Thoracic aorta (tissue), 2 donors: ENCODE results near the gene C1orf53. TPM values are rescaled to one million over a fixed set of nuclear protein-coding genes. Genes with fewer than 3 reads are reported as not detected.

Experiments
- ATAC-seq: fragments of 150-250 bp; one replicate; pipeline ENCODE4 v1.8.0; 2017; ENCODE audit warnings: low read depth; ENCODE audit not compliant: insufficient number of reproducible peaks, low FRiP score
- DNase-seq: peaks from one replicate; pipeline ENCODE4 v3.0.0-alpha.2; 2020; ENCODE audit warnings: low spot score
- H3K27ac ChIP-seq, 2 donors: fragments of 200-600 bp; sonication (generic); 1 replicate in 1 of 2; 2 replicates in 1 of 2; pipeline ENCODE4 v1.5.1; 2016; ENCODE audit warnings: mild to moderate bottlenecking in 2 of 2, moderate library complexity in 2 of 2
- H3K27me3 ChIP-seq: fragments of 200-600 bp; sonication (generic); replicated peaks from 2 replicates; pipeline ENCODE4 v1.6.0; 2016; ENCODE audit warnings: mild to moderate bottlenecking; ENCODE audit not compliant: insufficient read depth
- H3K36me3 ChIP-seq: fragments of 200-600 bp; sonication (generic); one replicate; pipeline ENCODE4 v1.5.1; 2016
- H3K4me1 ChIP-seq, 2 donors: fragments of 200-600 bp; sonication (generic); 1 replicate in 1 of 2; 2 replicates in 1 of 2; pipeline versions ENCODE4 v1.5.1 to v1.6.0; 2016; ENCODE audit warnings: low read depth in 2 of 2, mild to moderate bottlenecking in 1 of 2; ENCODE audit not compliant: control insufficient read depth in 1 of 2
- H3K4me3 ChIP-seq: fragments of 200-600 bp; sonication (generic); 2 replicates; pipeline ENCODE4 v1.5.1; 2016; ENCODE audit warnings: mild to moderate bottlenecking
- H3K9me3 ChIP-seq: fragments of 200-600 bp; sonication (generic); 2 replicates; pipeline ENCODE4 v1.5.1; 2016
- CTCF ChIP-seq: fragments of 200-600 bp; sonication (generic); IDR thresholded peaks from one replicate; pipeline ENCODE4 v1.5.1; 2019; ENCODE audit warnings: antibody characterized with exemption
- total RNA-seq, 2 donors: library from RNA; depleted of rRNA; stranded (reverse); fragments of >200 nt; gene quantifications; one replicate each; pipeline versions ENCODE4 v1.1.0 to v1.2.3, GENCODE V29; 2016

Gene C1orf53
- total RNA-seq, 2 donors from 2014 or later = not detected

GRCh38 chr1:197921235-197922069, 19.0 kb downstream of the C1orf53 start:
- Histone ChIP-seq H3K27me3 (peaks cover 49% of the 10 kb centered on the region), H3K36me3 (no peaks in the 10 kb centered on the region), H3K4me1 (peaks cover 17 to 20% of the 10 kb centered on the region in 2 donors), H3K9me3 (no peaks in the 10 kb centered on the region), H3K27ac (no peak overlapping the region), H3K4me3 (no peak overlapping the region)
- no peak for TF ChIP-seq CTCF
- DNase-seq (no peak), ATAC-seq (no peak)

GRCh38 chr1:197922070-197922390, 19.6 kb downstream of the C1orf53 start:
- H3K4me3 ChIP-seq = no peak overlapping the region
- no peak for TF ChIP-seq CTCF
- peaks cover 43% of the 10 kb centered on the region for H3K27me3 ChIP-seq
- H3K4me1 ChIP-seq = peaks cover 13 to 17% of the 10 kb centered on the region in 2 donors
- DNase-seq (no peak), ATAC-seq (no peak)
- H3K27ac ChIP-seq = no peak overlapping the region
- H3K9me3 ChIP-seq = no peaks in the 10 kb centered on the region
- no peaks in the 10 kb centered on the region for H3K36me3 ChIP-seq

- Histone ChIP-seq H3K27ac (no peak overlapping the region), H3K36me3 (no peaks in the 10 kb centered on the region), H3K4me1 (peaks cover 3 to 7% of the 10 kb centered on the region in 2 donors), H3K4me3 (no peak overlapping the region), H3K9me3 (no peaks in the 10 kb centered on the region), H3K27me3 (peaks cover 33% of the 10 kb centered on the region)
- ATAC-seq (no peak), DNase-seq (no peak)
- no peak for TF ChIP-seq CTCF
Measured at GRCh38 chr1:197923038-197923437, 20.6 kb downstream of the C1orf53 start.

GRCh38 chr1:197924516-197925123, 22.2 kb downstream of the C1orf53 start:
- Histone ChIP-seq H3K4me1 (no peaks in the 10 kb centered on the region), H3K9me3 (no peaks in the 10 kb centered on the region), H3K27me3 (peaks cover 18% of the 10 kb centered on the region), H3K27ac (no peak overlapping the region), H3K36me3 (no peaks in the 10 kb centered on the region), H3K4me3 (no peak overlapping the region)
- peak; percentile 56 for TF ChIP-seq CTCF
- no peak for DNase-seq
- ATAC-seq = no peak

GRCh38 chr1:197927908-197928665, 25.7 kb downstream of the C1orf53 start:
- Histone ChIP-seq H3K27ac (no peak overlapping the region), H3K4me3 (no peak overlapping the region), H3K27me3 (peaks cover 12% of the 10 kb centered on the region), H3K9me3 (no peaks in the 10 kb centered on the region), H3K36me3 (no peaks in the 10 kb centered on the region), H3K4me1 (no peaks in the 10 kb centered on the region)
- ATAC-seq (no peak), DNase-seq (no peak)
- no peak for TF ChIP-seq CTCF
